ENCODE measurements around the gene TCF4.

Gene TCF4

GRCh38 chr18:55585065-55585919, 2.7 kb downstream of the TCF4 start:
- DNase-seq, result no peak

DNA sequence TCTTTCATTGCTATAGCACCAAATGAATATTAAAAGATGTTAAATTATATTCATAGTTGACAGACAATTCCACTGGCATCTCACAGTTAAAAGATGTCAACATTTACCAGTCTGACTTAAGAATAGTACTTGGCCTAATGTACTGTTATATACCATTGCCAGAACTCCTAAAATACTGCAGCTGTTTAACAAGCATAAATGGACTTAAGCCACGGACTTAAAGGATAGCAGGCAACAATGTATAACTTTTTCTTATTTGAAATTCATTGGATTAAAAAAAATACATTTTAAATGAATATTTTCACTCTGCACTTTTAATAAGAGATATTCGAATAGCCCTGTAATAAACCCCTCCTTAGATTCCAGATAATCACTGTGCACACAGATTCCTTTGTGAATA, 3.8 kb downstream of the TCF4 start:
- DNase-seq, result no peak

GRCh38 chr18:55582325-55582724, 5.7 kb downstream of the TCF4 start:
- DNase-seq, result peak; percentile 15 to 67

GRCh38 chr18:55579501-55580270, 8.3 kb downstream of the TCF4 start:
- no peak for DNase-seq

DNA sequence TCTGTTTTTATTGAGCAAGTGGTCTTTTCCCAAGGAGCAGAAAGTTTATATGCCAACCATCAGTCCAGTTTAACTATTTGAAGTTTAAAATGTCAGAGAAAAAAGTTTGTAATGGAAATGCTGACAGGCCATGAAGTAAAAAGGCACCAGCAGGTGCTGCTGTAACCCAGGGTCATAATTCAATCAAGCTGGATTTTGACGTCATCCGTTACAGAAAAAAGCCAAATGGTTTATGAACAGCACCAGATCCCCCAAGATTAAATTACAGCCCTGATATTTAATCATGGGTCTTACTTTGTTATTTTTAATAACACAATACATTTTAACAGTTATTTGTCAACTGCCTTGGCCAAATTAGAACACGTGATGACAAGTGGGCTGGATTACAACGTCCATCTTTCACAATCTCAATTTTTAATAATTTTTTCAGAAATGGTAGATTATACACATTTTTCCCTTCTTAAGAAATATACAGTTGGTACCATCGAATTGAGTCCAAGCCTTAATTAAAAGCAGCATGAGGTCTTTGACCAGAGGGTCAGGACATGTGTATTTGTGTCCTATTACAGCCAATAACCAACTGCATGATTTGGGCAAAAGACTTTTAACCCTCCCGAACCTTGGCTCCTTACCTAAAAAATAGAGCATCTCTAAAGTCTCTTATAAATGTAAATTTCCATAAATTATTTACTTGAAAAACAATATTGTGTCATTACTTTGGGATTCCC, 10.0 kb downstream of the TCF4 start:
- DNase-seq, result peak in 1 of 2 experiments; percentile 32

DNA sequence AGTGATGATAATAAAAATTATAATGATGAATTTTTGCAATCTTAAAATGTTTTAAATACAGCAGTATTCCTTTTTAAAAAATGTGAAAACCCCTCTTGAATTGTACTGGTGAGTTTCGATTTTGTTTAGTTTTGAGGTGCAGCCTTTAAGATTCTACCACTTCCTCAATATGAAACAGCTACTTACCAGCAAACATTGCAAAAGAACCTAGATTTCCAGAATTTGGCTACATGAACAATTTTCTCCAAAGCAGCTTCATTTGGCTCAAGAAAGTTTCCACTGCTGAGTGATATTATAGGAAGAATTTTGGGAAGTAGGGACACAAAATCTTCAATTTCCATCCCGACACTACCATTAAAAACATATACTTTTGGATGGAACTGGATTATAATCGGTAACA, 12.0 kb downstream of the TCF4 start:
- no peak for DNase-seq

DNA sequence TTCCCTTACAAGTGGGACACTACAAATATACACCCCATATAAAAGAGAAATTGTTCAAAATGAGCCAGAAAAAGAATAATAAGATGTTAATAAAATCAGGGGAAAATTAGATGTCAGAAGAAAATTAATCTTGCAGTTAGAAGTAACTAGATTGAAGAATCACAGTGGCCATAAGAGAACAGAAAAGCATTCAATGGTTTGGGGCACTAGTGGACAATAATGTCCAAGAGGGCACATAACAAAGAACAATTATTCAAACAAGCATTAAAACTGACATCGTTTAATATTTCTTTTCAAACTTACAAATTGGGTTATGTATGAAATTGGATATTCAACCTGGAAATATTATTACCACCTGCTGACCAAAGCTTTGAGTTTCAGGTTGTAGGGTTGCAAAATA, 12.9 kb downstream of the TCF4 start:
- no peak for DNase-seq

- DNase-seq, result no peak
Observed at GRCh38 chr18:55573386-55573785, 14.6 kb downstream of the TCF4 start.

DNA sequence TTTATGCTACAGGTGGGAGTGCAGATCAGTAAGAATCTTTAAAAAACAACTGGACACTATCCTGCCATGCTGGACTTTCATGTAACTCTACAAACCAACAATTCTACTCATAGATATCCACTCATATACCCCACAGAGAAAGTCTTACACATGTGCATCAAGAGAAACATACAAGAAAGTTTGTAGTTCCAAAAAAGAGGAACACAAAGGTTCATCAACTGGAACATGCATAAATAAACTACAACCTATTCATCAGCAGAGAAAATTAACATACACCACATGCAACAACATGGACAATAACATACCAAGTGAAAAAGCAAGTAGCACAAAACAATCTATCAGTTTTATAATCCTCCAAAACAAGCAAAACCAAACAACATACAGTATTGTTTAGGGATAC, 17.0 kb downstream of the TCF4 start:
- DNase-seq, result no peak

- no peak for DNase-seq
Observed at GRCh38 chr18:55566456-55566935, 21.5 kb downstream of the TCF4 start.

- DNase-seq, result peak in 1 of 2 experiments; percentile 12
Observed at GRCh38 chr18:55559739-55560138, 28.3 kb downstream of the TCF4 start.

DNA sequence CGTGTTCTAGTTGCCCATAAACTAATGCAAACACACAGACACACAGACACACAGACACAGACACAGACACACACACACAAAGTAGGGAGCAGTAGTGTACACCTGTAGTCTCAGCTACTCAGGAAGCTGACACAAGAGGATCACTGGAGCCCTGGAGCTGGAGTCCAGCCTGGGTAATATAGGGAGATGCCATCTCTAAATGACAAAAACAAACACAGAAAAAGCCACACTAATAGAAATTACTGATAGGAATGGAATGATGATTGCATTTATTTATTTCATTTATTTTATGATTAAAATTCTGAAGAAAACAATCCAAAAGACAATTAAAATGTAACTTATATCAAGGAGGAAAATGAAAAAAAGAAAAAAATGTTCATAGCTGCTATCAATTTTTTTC, 30.8 kb downstream of the TCF4 start:
- peak in 1 of 2 experiments; percentile 10 for DNase-seq

GRCh38 chr18:55555395-55556027, 32.5 kb downstream of the TCF4 start:
- DNase-seq, result no peak

GRCh38 chr18:55552526-55553189, 35.3 kb downstream of the TCF4 start:
- peak; percentile 61 to 91 for DNase-seq

DNA sequence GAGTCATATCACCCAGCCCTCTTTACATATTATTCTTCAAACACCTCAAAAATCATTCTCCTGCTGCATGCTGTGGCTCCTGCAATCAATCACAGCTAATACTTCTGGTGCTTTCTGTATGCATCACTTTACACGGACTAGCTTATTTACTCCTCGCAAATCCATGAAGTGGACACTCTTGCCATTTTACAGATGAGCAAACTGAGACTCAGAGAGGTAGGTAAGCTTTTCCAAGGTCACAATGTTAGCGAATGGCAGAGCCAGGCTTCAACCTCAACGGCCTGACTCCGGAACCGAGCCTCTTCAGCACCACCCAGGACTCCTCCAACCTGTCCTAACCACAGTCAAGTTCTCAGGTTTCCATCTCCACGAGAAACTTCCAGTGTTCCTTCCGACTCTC, 36.8 kb downstream of the TCF4 start:
- no peak for DNase-seq

DNA sequence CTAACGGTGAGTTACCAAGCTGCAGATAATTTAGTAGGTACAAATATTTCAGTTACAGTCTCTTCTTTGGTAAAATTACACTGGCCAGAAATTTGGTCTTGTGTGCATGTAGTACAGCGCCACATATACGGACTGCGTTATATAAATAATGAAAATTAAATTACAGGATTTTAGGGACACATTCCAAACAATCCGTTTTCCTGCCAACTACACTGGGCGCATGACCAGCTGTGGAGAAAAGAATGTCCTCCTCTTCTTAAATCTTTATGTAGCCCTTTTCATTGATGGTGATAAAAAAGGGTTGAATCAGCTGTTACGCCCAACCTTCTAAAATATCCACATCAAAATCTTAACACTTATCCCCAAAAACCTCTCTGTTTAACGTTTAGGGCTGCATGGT, 37.5 kb downstream of the TCF4 start:
- no peak for DNase-seq

- no peak for DNase-seq
Observed at GRCh38 chr18:55549474-55550104, 38.4 kb downstream of the TCF4 start.

DNA sequence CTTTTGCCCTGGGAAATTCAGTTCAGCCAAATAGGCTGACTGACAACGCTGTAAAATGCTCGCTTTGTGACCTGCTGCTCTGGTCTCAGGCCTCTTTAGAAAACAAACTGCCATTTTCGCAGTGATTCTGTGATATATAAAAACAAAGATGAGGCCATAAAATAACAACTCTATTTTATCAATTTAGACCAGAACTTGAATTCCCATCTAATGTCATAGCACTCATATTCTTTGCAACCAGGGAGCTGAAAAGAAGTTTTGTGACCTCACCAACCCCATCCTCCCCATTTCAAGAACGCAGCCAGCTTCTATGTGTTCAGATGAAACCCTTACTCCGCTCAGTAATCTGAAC, 40.3 kb downstream of the TCF4 start:
- no peak for DNase-seq

GRCh38 chr18:55546851-55547704, 40.9 kb downstream of the TCF4 start:
- DNase-seq, result no peak

DNA sequence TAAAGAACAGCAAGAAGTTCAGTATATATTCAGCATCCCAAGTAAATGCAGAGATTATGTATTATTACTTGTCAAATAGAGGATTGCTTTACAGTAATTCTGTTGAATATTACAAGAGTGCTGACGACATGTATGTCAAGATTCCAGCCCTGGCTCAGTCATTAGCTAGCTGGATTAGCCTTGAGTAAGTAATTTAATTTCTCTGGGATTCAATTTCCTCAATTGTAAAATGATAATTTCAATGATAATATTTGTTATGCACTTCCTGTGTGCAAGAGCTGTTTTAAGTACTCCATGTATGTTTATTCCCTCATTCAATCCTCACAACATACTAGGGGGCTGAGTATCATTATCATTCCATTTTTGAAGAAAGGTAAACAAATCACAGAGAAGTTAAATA, 44.0 kb downstream of the TCF4 start:
- peak in 1 of 2 experiments; percentile 31 for DNase-seq

All from NCI-H2081 (cell line).